K562 (cell line): ENCODE measurements around the gene MANBA. TPM values are rescaled to one million over a fixed set of nuclear protein-coding genes. Genes with fewer than 3 reads are reported as not detected.
A peak's percentile ranks its signal among the peaks of the same experiment; 100 is the strongest.

Source experiments
- ATAC-seq: fragments of 200-7000 bp; cut with Tn5 transposase; 3 replicates; pipeline ENCODE4 v1.9.1; 2020; ENCODE audit warnings: moderate library complexity
- BruUV-seq: library from RNA; stranded (reverse); fragments of 400-500 nt; replicated peaks from 2 replicates; lab custom pipeline; 2021; lab: Mats Ljungman, UMichigan
- CTCF ChIA-PET: fragments of 300-600 bp; formaldehyde crosslinking; extraction: SDS; loops from one replicate; lab custom pipeline; 2021; ENCODE audit warnings: low intra/inter-chr PET ratio; lab: Yijun Ruan, JAX
- POLR2A ChIA-PET: fragments of 300-600, 350-650 bp; sonication (Branson Sonifier 250); formaldehyde crosslinking; extraction: SDS; loops from one replicate; lab custom pipeline; 2021; ENCODE audit warnings: antibody characterized with exemption, inconsistent platforms; lab: Yijun Ruan, JAX
- DNase-seq, 4 experiments: peaks; one replicate each; pipeline versions ENCODE4 v3.0.0 to v3.0.0-alpha.2; 2011 to 2018; ENCODE audit warnings: low spot score in 3 of 4, mixed read lengths in 3 of 4; ENCODE audit errors: extremely low read depth in 1 of 4
- FAIRE-seq: peaks from 2 replicates; lab custom pipeline; 2011; peaks lifted over from hg19 to GRCh38; lab: Jason Lieb, UNC
- H2AFZ ChIP-seq: 2 replicates; pipeline ENCODE4 v1.6.0; 2011; ENCODE audit warnings: low read depth, low read length, control low read depth, inconsistent platforms
- H3K27ac ChIP-seq: fragments of 200-600 bp; 3 replicates; pipeline ENCODE4 v1.8.0; 2011; ENCODE audit warnings: low read depth, mild to moderate bottlenecking, control low read depth, inconsistent platforms, low read length, moderate library complexity, mixed read lengths; ENCODE audit errors: extremely low read depth
- H3K27me3 ChIP-seq, 2 experiments: fragments of 300-600 bp in 1 of 2; 2 replicates in 1 of 2; 3 replicates in 1 of 2; pipeline versions ENCODE4 v1.6.0 to v1.8.0; 2011; ENCODE audit warnings: inconsistent platforms in 2 of 2, low read length in 2 of 2, mild to moderate bottlenecking in 1 of 2, mixed read lengths in 1 of 2, moderate library complexity in 1 of 2; ENCODE audit not compliant: control insufficient read depth in 2 of 2, insufficient read depth in 2 of 2
- H3K36me3 ChIP-seq: fragments of 300-600 bp; 3 replicates; pipeline ENCODE4 v1.8.0; 2011; ENCODE audit warnings: mild to moderate bottlenecking, low read length, inconsistent platforms; ENCODE audit not compliant: control insufficient read depth, insufficient read depth
- H3K4me1 ChIP-seq, 2 experiments: fragments of 200-600 bp in 1 of 2; replicated peaks in 1 of 2; 2 replicates in 1 of 2; 3 replicates in 1 of 2; pipeline versions ENCODE4 v1.5.1 to v1.8.0; 2011; ENCODE audit warnings: inconsistent platforms in 2 of 2, low read length in 2 of 2, mild to moderate bottlenecking in 1 of 2, mixed read lengths in 1 of 2, moderate library complexity in 1 of 2; ENCODE audit not compliant: control insufficient read depth in 2 of 2, insufficient read depth in 2 of 2
- H3K4me2 ChIP-seq: 2 replicates; pipeline ENCODE4 v1.6.1; 2011; ENCODE audit warnings: low read length, control low read depth, inconsistent platforms, mixed read lengths; ENCODE audit not compliant: insufficient read depth
- H3K4me3 ChIP-seq: fragments of 200-600 bp; sonication (generic), shearing (Covaris generic); 2 replicates; pipeline ENCODE4 v1.5.1; 2016; ENCODE audit warnings: control low read depth, inconsistent platforms
- H3K79me2 ChIP-seq: fragments of 200-600 bp; 3 replicates; pipeline ENCODE4 v1.8.0; 2011; ENCODE audit warnings: low read length, inconsistent platforms; ENCODE audit not compliant: control insufficient read depth, insufficient read depth
- H3K9ac ChIP-seq, 2 experiments: 2 replicates each; pipeline versions ENCODE4 v1.6.0 to v1.6.1; 2011; ENCODE audit warnings: low read depth in 2 of 2, low read length in 2 of 2, control low read depth in 1 of 2, inconsistent platforms in 1 of 2, mild to moderate bottlenecking in 1 of 2, mixed read lengths in 1 of 2; ENCODE audit not compliant: insufficient read depth in 1 of 2
- H3K9me1 ChIP-seq: one replicate; pipeline ENCODE4 v1.6.0; 2011; ENCODE audit warnings: inconsistent platforms, mild to moderate bottlenecking, low read length, moderate library complexity; ENCODE audit not compliant: control insufficient read depth, insufficient read depth
- H3K9me3 ChIP-seq: replicated peaks from 2 replicates; pipeline ENCODE4 v1.5.1; 2011; ENCODE audit warnings: low read depth, low read length, inconsistent platforms; ENCODE audit not compliant: control insufficient read depth, insufficient read depth
- H4K20me1 ChIP-seq: replicated peaks from 2 replicates; pipeline ENCODE4 v1.6.1; 2011; ENCODE audit warnings: low read length, inconsistent platforms, mixed read lengths; ENCODE audit not compliant: control insufficient read depth, insufficient read depth
- BCLAF1 ChIP-seq, 2 experiments: fragments of 450-650 bp in 1 of 2; IDR thresholded peaks; 2 replicates each; pipeline ENCODE4 v1.6.1; 2011 to 2017; ENCODE audit warnings: low read depth in 2 of 2, antibody characterized with exemption in 1 of 2, borderline replicate concordance in 1 of 2, low read length in 1 of 2, mild to moderate bottlenecking in 1 of 2, mixed read lengths in 1 of 2; ENCODE audit not compliant: control insufficient read depth in 1 of 2
- FOSL1 ChIP-seq: fragments of 200-800 bp; sonication (Bioruptor generic); conservative IDR thresholded peaks from 2 replicates; pipeline ENCODE4 v1.6.1; 2016; ENCODE audit warnings: missing genetic modification characterization, missing compliant biosample characterization
- FOXM1 ChIP-seq, 2 experiments: fragments of 450-650 bp in 1 of 2; sonication (generic) in 1 of 2; formaldehyde crosslinking in 1 of 2; IDR thresholded peaks; 2 replicates each; pipeline versions ENCODE4 v1.6.1 to v1.9.0; 2017 to 2022; ENCODE audit warnings: low read depth in 2 of 2, mild to moderate bottlenecking in 2 of 2, missing genetic modification reagents in 1 of 2, moderate library complexity in 1 of 2
- JUND ChIP-seq, 2 experiments: IDR thresholded peaks; 2 replicates in 1 of 2; 3 replicates in 1 of 2; pipeline ENCODE4 v1.6.1; 2011; ENCODE audit warnings: borderline replicate concordance in 2 of 2, low read depth in 2 of 2, low read length in 2 of 2, improper control_type of control experiment in 1 of 2, missing biosample characterization in 1 of 2, missing genetic modification characterization in 1 of 2, missing genetic modification reagents in 1 of 2
- NR2C2 ChIP-seq, 2 experiments: fragments of 200-800 bp in 1 of 2; sonication (Bioruptor generic) in 1 of 2; sonication (generic) in 1 of 2; formaldehyde crosslinking in 1 of 2; IDR thresholded peaks; 2 replicates each; pipeline versions ENCODE4 v1.6.1 to v1.8.0; 2016 to 2022; ENCODE audit warnings: mild to moderate bottlenecking in 1 of 2, missing compliant biosample characterization in 1 of 2, missing genetic modification characterization in 1 of 2, missing genetic modification reagents in 1 of 2
- SIN3B ChIP-seq: fragments of 450-650 bp; IDR thresholded peaks from 2 replicates; pipeline ENCODE4 v1.6.1; 2017; ENCODE audit warnings: low read depth, mild to moderate bottlenecking, moderate library complexity
- SMARCA5 ChIP-seq: fragments of 450-650 bp; IDR thresholded peaks from 2 replicates; pipeline ENCODE4 v1.6.1; 2016
- SPI1 ChIP-seq: IDR thresholded peaks from 2 replicates; pipeline ENCODE4 v1.6.1; 2011; ENCODE audit warnings: low read depth, low read length, control low read depth, borderline replicate concordance
- TFAP4 ChIP-seq: sonication (generic); formaldehyde crosslinking; IDR thresholded peaks from 2 replicates; pipeline ENCODE4 v1.8.0; 2022; ENCODE audit warnings: missing genetic modification reagents, mild to moderate bottlenecking, moderate library complexity, borderline replicate concordance
- ZNF449 ChIP-seq: fragments of 250-450 bp; sonication (Bioruptor Pico); IDR thresholded peaks from 2 replicates; pipeline ENCODE4 v1.8.0; 2022; ENCODE audit warnings: moderate library complexity, mild to moderate bottlenecking, inconsistent platforms
- ZNF76 ChIP-seq: fragments of 250-450 bp; sonication (Bioruptor Pico); IDR thresholded peaks from 2 replicates; pipeline ENCODE4 v1.4.0; 2020; ENCODE audit warnings: mild to moderate bottlenecking, moderate library complexity, borderline replicate concordance
- WGBS: fragments of 100-300 bp; shearing (Covaris generic); methylation state at CpG from one replicate; pipeline ENCODE4 v1.1.6; 2016; ENCODE audit warnings: low coverage, mixed read lengths; ENCODE audit not compliant: insufficient coverage; ENCODE audit errors: missing lambda C conversion rate; 5-methylcytosine and 5-hydroxymethylcytosine counted together
- in situ Hi-C: fragments of 300-500 bp; cut with MboI; formaldehyde crosslinking; loops from 4 replicates; pipeline ENCODE4 v1.15.0; 2018; ENCODE audit warnings: inconsistent platforms, mixed read lengths
- intact Hi-C: fragments of 100-400 bp; cut with micrococcal nuclease; formaldehyde crosslinking; loops from 2 replicates; pipeline ENCODE4 v1.14.2; 2022
- polyA plus RNA-seq, 8 experiments: library from polyadenylated mRNA; depleted of rRNA in 4 of 8; stranded (reverse) in 5 of 8; unstranded in 3 of 8; fragments of >200 nt; fragmentation: Nextera tagmentation in 2 of 8; fragmentation: Illumina TruSeq in 1 of 8; extraction: Ambion mirVana in 2 of 8; extraction: Trizol in 1 of 8; gene quantifications; 2 replicates each; pipeline versions ENCODE4 v1.2.1 to v1.2.3, GENCODE V29; 2011 to 2014; ENCODE audit warnings: inconsistent platforms in 1 of 8, missing spikeins in 1 of 8
- total RNA-seq, 7 experiments: library from RNA; depleted of rRNA in 6 of 7; stranded (reverse); fragments of >200 nt in 6 of 7; fragmentation: Illumina TruSeq in 2 of 7; extraction: Trizol in 2 of 7; gene quantifications; 2 replicates each; pipeline versions ENCODE4 v1.2.1 to v1.2.3, GENCODE V29; 2011 to 2021; ENCODE audit warnings: low replicate concordance in 1 of 7

The MANBA gene
- total and polyA plus RNA-seq, 9 of the 15 experiments (the other 6 are each of a cell fraction or from before 2014, with no cell fraction given): 1.8 to 12.9 (median 7.7) TPM

- TF ChIP-seq ZNF449 (CRISPR knock-in tag) (no peak), FOXM1 (IDR thresholded peaks at IDR 0.05; ENCODE audit: low read depth) (no peak), FOXM1 (CRISPR knock-in tag; IDR thresholded peaks at IDR 0.05; ENCODE audit: low read depth) (no peak)
Measured at GRCh38 chr4:102735582-102735981, 25.2 kb downstream of the MANBA start (continued).

GRCh38 chr4:102734591-102735385, 26.0 kb downstream of the MANBA start:
- peak overlapping the region; percentile 12 for H3K4me2 ChIP-seq
- no peaks in the 10 kb centered on the region for H3K9me1 ChIP-seq
- no peaks in the 10 kb centered on the region for H3K9me3 ChIP-seq
- WGBS: 48% methylated on average over 3 of the region's 5 CpGs
- H3K9ac ChIP-seq: peak overlapping the region in 1 of 2 experiments; percentile 6; a peak in 1 of 4 replicates
- peak overlapping the region; percentile 27; the same call in 2 of the 3 replicates for H3K27ac ChIP-seq
- no TSS peak for BruUV-seq
- intact Hi-C loops: no loop called here
- H2AFZ ChIP-seq: 0 out of 2 replicates have a peak overlapping the region, but pooled peaks have one; percentile 11
- H3K4me1 ChIP-seq: peaks cover 12 to 14% of the 10 kb centered on the region in 2 experiments
- H3K27me3 ChIP-seq: no peaks in the 10 kb centered on the region
- H3K79me2 ChIP-seq: peaks cover 6% of the 10 kb centered on the region; the same call in 1 of the 3 replicates
- FAIRE-seq (peak; percentile 49), DNase-seq (peak in 2 of 4 experiments; percentile 15 to 59), ATAC-seq (peak; percentile 72)
- H3K4me3 ChIP-seq: no peak overlapping the region
- POLR2A ChIA-PET: no interaction called here
- CTCF ChIA-PET: interaction anchor here (0.7 kb wide), 1 partner anchor 65 kb away, joined by 3 read pairs; no protein-coding TSS in a partner anchor
- in situ Hi-C loops: no loop called here
- no peaks in the 10 kb centered on the region; the same call in 2 of the 3 replicates for H3K36me3 ChIP-seq
- no peaks in the 10 kb centered on the region for H4K20me1 ChIP-seq
- TF ChIP-seq SPI1 (peak; percentile 97), JUND (IDR thresholded peaks at IDR 0.05; ENCODE audit: borderline replicate concordance, low read depth, low read length) (no peak), JUND (tag; IDR thresholded peaks at IDR 0.05; ENCODE audit: borderline replicate concordance, low read depth, low read length) (peak; percentile 19; the same call in 1 of the 3 replicates), SMARCA5 (no peak), BCLAF1 (IDR thresholded peaks at IDR 0.05; ENCODE audit: borderline replicate concordance in 1 of 2, control insufficient read depth in 1 of 2, low read depth in 2 of 2, low read length in 1 of 2) (no peak), FOSL1 (peak; percentile 67), TFAP4 (peak; percentile 85), NR2C2 (CRISPR knock-in tag; IDR thresholded peaks at IDR 0.05) (no peak), NR2C2 (tag; IDR thresholded peaks at IDR 0.05) (peak; percentile 72), SIN3B (no peak), ZNF76 (CRISPR knock-in tag) (no peak)
